Measurements from ENCODE around the gene CDKAL1.
"Not testable (repeated sequence)": the region's sequence is repeated elsewhere in the genome, so short reads cannot be mapped to it uniquely, and the experiment has no call there.

CDKAL1 gene

GRCh38 chr6:21238208-21238607, 704.0 kb downstream of the CDKAL1 start:
- Histone ChIP-seq H3K27ac (ENCODE audit: low read length) (no peak overlapping the region), H3K4me1 (ENCODE audit: control insufficient read depth, insufficient read depth, low read length) (no peaks in the 10 kb centered on the region), H3K27me3 (ENCODE audit: control insufficient read depth in 1 of 2, insufficient read depth in 2 of 2, low read length in 2 of 2) (no peaks in the 10 kb centered on the region), H3K9ac (ENCODE audit: low read length in 2 of 2) (no peak overlapping the region), H3K36me3 (ENCODE audit: control insufficient read depth in 2 of 2, insufficient read depth in 2 of 2, low read length in 2 of 2) (peaks cover under 1 to 5% of the 10 kb centered on the region in 2 donors), H3K4me3 (ENCODE audit: low read length in 2 of 2) (no peak overlapping the region), H3K9me3 (ENCODE audit: control insufficient read depth in 2 of 2, low read length in 2 of 2) (peaks cover 3% of the 10 kb centered on the region in 2 donors)

- no peaks in the 10 kb centered on the region for H3K36me3 ChIP-seq (ENCODE audit: control insufficient read depth in 2 of 2, insufficient read depth in 2 of 2, low read length in 2 of 2)
- no peak overlapping the region for H3K9ac ChIP-seq (ENCODE audit: low read length in 2 of 2)
- H3K9me3 ChIP-seq (ENCODE audit: control insufficient read depth in 2 of 2, low read length in 2 of 2), result peaks cover 0 to 3% of the 10 kb centered on the region in 2 donors
- no peaks in the 10 kb centered on the region for H3K27me3 ChIP-seq (ENCODE audit: control insufficient read depth in 1 of 2, insufficient read depth in 2 of 2, low read length in 2 of 2)
- H3K4me1 ChIP-seq (ENCODE audit: control insufficient read depth, insufficient read depth, low read length), result no peaks in the 10 kb centered on the region
- H3K27ac ChIP-seq (ENCODE audit: low read length), result no peak overlapping the region
- H3K4me3 ChIP-seq (ENCODE audit: low read length in 2 of 2), result no peak overlapping the region
These were observed 706.5 kb downstream of the CDKAL1 start for GRCh38 chr6:21240709-21241108.

- Histone ChIP-seq H3K9ac (ENCODE audit: low read length in 2 of 2) (no peak overlapping the region), H3K4me1 (ENCODE audit: control insufficient read depth, insufficient read depth, low read length) (no peaks in the 10 kb centered on the region), H3K27ac (ENCODE audit: low read length) (no peak overlapping the region), H3K4me3 (ENCODE audit: low read length in 2 of 2) (no peak overlapping the region), H3K27me3 (ENCODE audit: control insufficient read depth in 1 of 2, insufficient read depth in 2 of 2, low read length in 2 of 2) (no peaks in the 10 kb centered on the region), H3K36me3 (ENCODE audit: control insufficient read depth in 2 of 2, insufficient read depth in 2 of 2, low read length in 2 of 2) (no peaks in the 10 kb centered on the region), H3K9me3 (ENCODE audit: control insufficient read depth in 2 of 2, low read length in 2 of 2) (peaks cover 0 to 3% of the 10 kb centered on the region in 2 donors)
These were observed 707.2 kb downstream of the CDKAL1 start for GRCh38 chr6:21241231-21242130.

GRCh38 chr6:21244897-21245470, 710.7 kb downstream of the CDKAL1 start:
- no peaks in the 10 kb centered on the region for H3K4me1 ChIP-seq (ENCODE audit: control insufficient read depth, insufficient read depth, low read length)
- no peak overlapping the region for H3K4me3 ChIP-seq (ENCODE audit: low read length in 2 of 2)
- H3K27me3 ChIP-seq (ENCODE audit: control insufficient read depth in 1 of 2, insufficient read depth in 2 of 2, low read length in 2 of 2), result no peaks in the 10 kb centered on the region
- H3K36me3 ChIP-seq (ENCODE audit: control insufficient read depth in 2 of 2, insufficient read depth in 2 of 2, low read length in 2 of 2), result no peaks in the 10 kb centered on the region
- no peak overlapping the region for H3K27ac ChIP-seq (ENCODE audit: low read length)
- H3K9ac ChIP-seq (ENCODE audit: low read length in 2 of 2), result no peak overlapping the region
- no peaks in the 10 kb centered on the region for H3K9me3 ChIP-seq (ENCODE audit: control insufficient read depth in 2 of 2, low read length in 2 of 2)

- H3K4me3 ChIP-seq (ENCODE audit: low read length in 2 of 2), result no peak overlapping the region
- no peaks in the 10 kb centered on the region for H3K36me3 ChIP-seq (ENCODE audit: control insufficient read depth in 2 of 2, insufficient read depth in 2 of 2, low read length in 2 of 2)
- no peaks in the 10 kb centered on the region for H3K27me3 ChIP-seq (ENCODE audit: control insufficient read depth in 1 of 2, insufficient read depth in 2 of 2, low read length in 2 of 2)
- no peak overlapping the region for H3K9ac ChIP-seq (ENCODE audit: low read length in 2 of 2)
- peaks cover 0 to 2% of the 10 kb centered on the region in 2 donors for H3K9me3 ChIP-seq (ENCODE audit: control insufficient read depth in 2 of 2, low read length in 2 of 2)
- H3K27ac ChIP-seq (ENCODE audit: low read length), result no peak overlapping the region
- no peaks in the 10 kb centered on the region for H3K4me1 ChIP-seq (ENCODE audit: control insufficient read depth, insufficient read depth, low read length)
These were observed 711.2 kb downstream of the CDKAL1 start for GRCh38 chr6:21245488-21245887.

- Histone ChIP-seq H3K27me3 (ENCODE audit: control insufficient read depth in 1 of 2, insufficient read depth in 2 of 2, low read length in 2 of 2) (no peaks in the 10 kb centered on the region), H3K36me3 (ENCODE audit: control insufficient read depth in 2 of 2, insufficient read depth in 2 of 2, low read length in 2 of 2) (no peaks in the 10 kb centered on the region), H3K27ac (ENCODE audit: low read length) (no peak overlapping the region), H3K4me1 (ENCODE audit: control insufficient read depth, insufficient read depth, low read length) (no peaks in the 10 kb centered on the region), H3K4me3 (ENCODE audit: low read length in 2 of 2) (no peak overlapping the region), H3K9me3 (ENCODE audit: control insufficient read depth in 2 of 2, low read length in 2 of 2) (peaks cover 0 to 5% of the 10 kb centered on the region in 2 donors), H3K9ac (ENCODE audit: low read length in 2 of 2) (no peak overlapping the region)
These were observed 711.8 kb downstream of the CDKAL1 start for GRCh38 chr6:21246075-21246474.

- H3K27me3 ChIP-seq (ENCODE audit: control insufficient read depth in 1 of 2, insufficient read depth in 2 of 2, low read length in 2 of 2); H3K4me1 ChIP-seq (ENCODE audit: control insufficient read depth, insufficient read depth, low read length); H3K9ac ChIP-seq (ENCODE audit: low read length in 2 of 2); H3K27ac ChIP-seq (ENCODE audit: low read length); H3K4me3 ChIP-seq (ENCODE audit: low read length in 2 of 2); H3K36me3 ChIP-seq (ENCODE audit: control insufficient read depth in 2 of 2, insufficient read depth in 2 of 2, low read length in 2 of 2); H3K9me3 ChIP-seq (ENCODE audit: control insufficient read depth in 2 of 2, low read length in 2 of 2): not testable (repeated sequence)
These were observed 720.2 kb downstream of the CDKAL1 start for GRCh38 chr6:21254460-21254859.

GRCh38 chr6:21256197-21256596, 721.9 kb downstream of the CDKAL1 start:
- no peak overlapping the region for H3K27ac ChIP-seq (ENCODE audit: low read length)
- H3K27me3 ChIP-seq (ENCODE audit: control insufficient read depth in 1 of 2, insufficient read depth in 2 of 2, low read length in 2 of 2), result no peaks in the 10 kb centered on the region
- no peak overlapping the region for H3K4me3 ChIP-seq (ENCODE audit: low read length in 2 of 2)
- no peaks in the 10 kb centered on the region for H3K36me3 ChIP-seq (ENCODE audit: control insufficient read depth in 2 of 2, insufficient read depth in 2 of 2, low read length in 2 of 2)
- H3K9me3 ChIP-seq (ENCODE audit: control insufficient read depth in 2 of 2, low read length in 2 of 2), result peaks cover 0 to 2% of the 10 kb centered on the region in 2 donors
- H3K4me1 ChIP-seq (ENCODE audit: control insufficient read depth, insufficient read depth, low read length), result no peaks in the 10 kb centered on the region
- no peak overlapping the region for H3K9ac ChIP-seq (ENCODE audit: low read length in 2 of 2)

- H3K4me3 ChIP-seq (ENCODE audit: low read length in 2 of 2), result no peak overlapping the region
- no peak overlapping the region for H3K27ac ChIP-seq (ENCODE audit: low read length)
- no peaks in the 10 kb centered on the region for H3K27me3 ChIP-seq (ENCODE audit: control insufficient read depth in 1 of 2, insufficient read depth in 2 of 2, low read length in 2 of 2)
- H3K36me3 ChIP-seq (ENCODE audit: control insufficient read depth in 2 of 2, insufficient read depth in 2 of 2, low read length in 2 of 2), result no peaks in the 10 kb centered on the region
- no peak overlapping the region for H3K9ac ChIP-seq (ENCODE audit: low read length in 2 of 2)
- H3K9me3 ChIP-seq (ENCODE audit: control insufficient read depth in 2 of 2, low read length in 2 of 2), result no peaks in the 10 kb centered on the region
- no peaks in the 10 kb centered on the region for H3K4me1 ChIP-seq (ENCODE audit: control insufficient read depth, insufficient read depth, low read length)
These were observed 722.9 kb downstream of the CDKAL1 start for GRCh38 chr6:21257125-21257524.

GRCh38 chr6:21258665-21259064, 724.4 kb downstream of the CDKAL1 start:
- Histone ChIP-seq H3K27ac (ENCODE audit: low read length) (no peak overlapping the region), H3K9me3 (ENCODE audit: control insufficient read depth in 2 of 2, low read length in 2 of 2) (no peaks in the 10 kb centered on the region), H3K27me3 (ENCODE audit: control insufficient read depth in 1 of 2, insufficient read depth in 2 of 2, low read length in 2 of 2) (no peaks in the 10 kb centered on the region), H3K36me3 (ENCODE audit: control insufficient read depth in 2 of 2, insufficient read depth in 2 of 2, low read length in 2 of 2) (no peaks in the 10 kb centered on the region), H3K9ac (ENCODE audit: low read length in 2 of 2) (no peak overlapping the region), H3K4me3 (ENCODE audit: low read length in 2 of 2) (no peak overlapping the region), H3K4me1 (ENCODE audit: control insufficient read depth, insufficient read depth, low read length) (no peaks in the 10 kb centered on the region)

GRCh38 chr6:21259660-21260059, 725.4 kb downstream of the CDKAL1 start:
- H3K27ac ChIP-seq (ENCODE audit: low read length), result no peak overlapping the region
- H3K4me1 ChIP-seq (ENCODE audit: control insufficient read depth, insufficient read depth, low read length), result no peaks in the 10 kb centered on the region
- H3K27me3 ChIP-seq (ENCODE audit: control insufficient read depth in 1 of 2, insufficient read depth in 2 of 2, low read length in 2 of 2), result no peaks in the 10 kb centered on the region
- no peaks in the 10 kb centered on the region for H3K36me3 ChIP-seq (ENCODE audit: control insufficient read depth in 2 of 2, insufficient read depth in 2 of 2, low read length in 2 of 2)
- H3K9ac ChIP-seq (ENCODE audit: low read length in 2 of 2), result no peak overlapping the region
- no peak overlapping the region for H3K4me3 ChIP-seq (ENCODE audit: low read length in 2 of 2)
- no peaks in the 10 kb centered on the region for H3K9me3 ChIP-seq (ENCODE audit: control insufficient read depth in 2 of 2, low read length in 2 of 2)
